HG02759 (cell line): ENCODE results near the gene GRAMD1A.

ENCODE experiments used
- ATAC-seq: cut with Tn5 transposase; IDR thresholded peaks from one replicate; pipeline ENCODE4 v1.9.1; 2021; ENCODE audit warnings: mild to moderate bottlenecking, moderate library complexity; ENCODE audit not compliant: unreplicated experiment

The GRAMD1A gene

GRCh38 chr19:35069696-35070095 is 69.6 kb downstream of the GRAMD1A start:
- ATAC-seq: no peak

GRCh38 chr19:35070471-35070870 is 70.3 kb downstream of the GRAMD1A start:
- ATAC-seq: no peak

DNA sequence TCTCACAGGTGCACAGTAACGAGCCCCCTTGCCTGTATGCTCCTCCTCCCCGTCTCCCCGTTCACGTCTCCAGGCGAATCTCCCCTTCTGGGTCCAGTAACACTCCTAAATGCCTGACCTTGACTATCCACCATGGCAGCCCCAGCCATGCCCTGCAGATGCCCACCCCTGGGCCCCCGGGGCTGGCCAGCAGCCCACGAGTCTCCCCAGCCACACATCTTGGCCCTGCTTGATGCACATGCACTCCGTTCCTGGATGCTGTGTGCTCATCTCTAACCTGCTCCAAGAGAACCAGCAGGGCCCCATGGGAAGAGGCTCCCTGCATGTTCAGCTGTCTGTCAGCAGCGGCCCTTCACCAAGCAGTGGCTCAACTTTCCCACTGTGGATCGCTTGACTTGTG is 73.4 kb downstream of the GRAMD1A start:
- no peak for ATAC-seq

DNA sequence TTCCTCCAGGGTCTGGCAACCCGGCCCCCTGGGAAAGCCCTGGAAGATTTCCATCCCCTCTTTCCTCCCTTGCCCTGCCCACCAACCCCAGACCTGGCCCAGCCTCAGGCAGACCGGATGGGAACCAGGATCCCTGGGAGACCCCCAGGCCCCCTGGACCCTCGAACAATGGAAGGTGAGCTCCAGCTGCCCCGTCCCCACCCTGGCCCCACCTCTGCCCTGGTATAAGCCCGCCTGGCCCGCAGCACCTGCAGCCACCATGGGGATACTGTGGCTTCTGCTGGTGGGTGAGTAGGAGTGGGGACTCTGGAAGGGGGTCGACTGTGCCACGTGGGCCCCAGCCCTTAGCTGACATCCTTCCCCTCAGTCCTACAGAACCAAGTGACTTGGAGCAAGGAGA is 73.8 kb downstream of the GRAMD1A start:
- no peak for ATAC-seq

DNA sequence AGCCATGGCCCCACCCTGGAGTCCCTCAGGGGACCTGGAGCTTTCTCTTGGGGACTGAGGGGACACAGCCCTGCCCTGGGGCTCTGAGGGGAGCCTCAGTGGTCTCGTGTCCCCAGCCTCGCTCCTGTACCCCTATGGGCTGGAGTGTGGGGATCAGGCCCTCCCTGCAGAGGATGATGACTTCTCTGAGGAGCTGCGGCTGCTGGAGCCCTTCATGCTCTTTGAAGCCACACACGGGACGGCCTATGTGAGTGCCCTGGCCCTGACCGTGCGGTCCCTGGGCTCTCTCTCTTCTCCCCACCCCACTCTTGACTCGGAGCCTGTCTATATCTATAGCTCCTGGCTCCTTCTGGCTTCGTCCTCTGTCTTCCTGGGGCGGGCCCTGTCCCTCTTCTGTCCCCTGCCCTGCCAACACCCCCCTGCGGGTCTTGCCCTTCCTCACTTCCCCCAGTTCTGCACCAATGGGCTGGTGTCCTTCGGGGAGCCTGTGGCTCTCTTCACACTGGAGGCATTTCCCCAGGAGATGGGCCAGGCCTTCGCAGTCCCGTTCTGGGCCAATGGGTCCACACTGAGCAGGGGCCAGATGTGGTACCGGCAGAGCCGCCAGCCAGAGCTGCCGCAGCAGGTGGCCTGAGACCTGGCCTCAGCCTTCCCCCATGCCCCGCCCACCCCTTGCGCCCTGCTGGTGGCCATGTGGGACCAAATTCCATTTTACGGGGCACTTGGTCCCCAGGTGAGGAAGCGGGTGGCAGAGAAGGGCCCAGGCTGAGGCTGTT is 74.5 kb downstream of the GRAMD1A start:
- ATAC-seq: no peak

GRCh38 chr19:35075202-35076025 is 75.3 kb downstream of the GRAMD1A start:
- no peak for ATAC-seq

GRCh38 chr19:35076026-35076370 is 75.9 kb downstream of the GRAMD1A start:
- no peak for ATAC-seq
